Activated CD4-positive, CD25-positive, alpha-beta regulatory T cell (primary cell): ENCODE measurements around the gene VPS8.

Source experiments
- DNase-seq, 4 experiments: peaks; one replicate each; lab custom pipeline; 2025; lab: John Stamatoyannopoulos, UW

VPS8 gene

DNA sequence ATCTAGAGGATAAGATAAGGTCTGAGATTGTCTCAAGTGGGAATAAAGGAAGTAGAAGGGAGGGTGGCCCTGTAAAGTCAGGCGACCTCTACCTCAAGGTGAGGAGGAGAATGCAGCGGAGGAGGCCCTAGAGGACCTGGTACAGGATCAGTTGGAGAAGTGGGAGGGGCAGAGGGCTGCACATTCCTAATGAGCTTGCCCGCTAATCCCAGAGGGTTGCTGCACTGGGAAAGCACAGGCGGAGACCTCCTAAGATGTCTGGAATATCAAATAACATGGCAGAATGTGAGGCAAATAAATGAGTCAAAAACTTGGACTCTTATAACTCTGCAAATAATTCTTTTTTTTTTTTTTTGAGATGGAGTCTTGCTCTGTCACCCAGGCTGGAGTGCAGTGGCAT is 30.2 kb upstream of the VPS8 start:
- no peak for DNase-seq

DNA sequence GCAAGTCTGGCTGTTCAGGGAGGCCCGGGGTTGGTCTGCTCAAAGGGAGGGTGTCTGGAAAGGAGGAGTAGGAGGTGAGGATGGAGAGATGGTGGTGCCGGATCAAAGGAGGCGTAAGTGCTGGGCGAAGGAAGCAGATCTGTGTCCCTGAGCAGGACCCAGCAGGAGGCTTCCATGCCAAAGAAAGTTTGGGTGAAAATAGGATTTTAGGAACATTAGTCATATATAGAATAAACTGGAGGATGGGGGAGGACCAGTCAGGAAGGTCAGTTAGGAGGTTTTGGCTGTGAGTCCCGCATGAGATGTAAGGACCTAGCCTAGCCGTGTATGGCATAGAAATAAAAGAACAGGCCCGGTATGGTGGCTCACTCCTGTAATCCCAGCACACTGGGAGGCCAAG is 28.6 kb upstream of the VPS8 start:
- DNase-seq: no peak

DNA sequence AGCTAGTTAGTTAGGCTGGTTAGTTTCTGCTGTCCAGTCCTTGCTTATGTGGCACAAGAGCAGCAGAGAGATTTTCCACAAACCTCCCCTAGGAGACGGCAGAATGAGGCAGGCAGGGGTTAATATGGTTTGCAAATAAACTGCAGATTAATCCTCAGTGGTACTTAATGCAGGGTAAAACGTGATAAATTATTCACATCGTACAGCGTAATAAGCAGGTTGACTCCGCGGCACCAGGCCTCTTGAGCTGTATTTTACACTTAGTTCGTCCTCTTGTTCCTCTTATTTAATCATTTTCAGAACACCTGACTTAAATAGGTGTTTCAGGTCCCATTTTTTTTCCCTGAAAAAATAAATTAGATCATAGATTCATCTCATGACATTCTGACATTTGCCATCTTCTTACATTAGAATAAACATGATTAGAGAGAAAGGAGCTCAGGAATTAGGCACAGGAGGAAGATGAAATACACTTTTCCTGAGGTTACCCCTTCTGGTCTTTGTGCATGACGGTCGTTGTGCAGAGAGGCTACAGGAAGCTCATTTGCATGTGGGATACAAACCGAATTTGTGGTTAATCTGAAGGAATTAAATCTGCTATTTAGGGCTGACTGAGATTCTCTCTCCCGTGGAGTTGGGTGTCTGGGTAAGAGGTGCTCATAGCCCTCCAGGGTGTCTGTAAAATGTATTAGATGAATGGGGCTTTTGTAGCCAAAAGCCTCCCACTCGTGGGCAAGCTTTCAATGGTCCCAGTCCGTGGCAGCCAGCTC is 27.1 kb upstream of the VPS8 start:
- DNase-seq: no peak

DNA sequence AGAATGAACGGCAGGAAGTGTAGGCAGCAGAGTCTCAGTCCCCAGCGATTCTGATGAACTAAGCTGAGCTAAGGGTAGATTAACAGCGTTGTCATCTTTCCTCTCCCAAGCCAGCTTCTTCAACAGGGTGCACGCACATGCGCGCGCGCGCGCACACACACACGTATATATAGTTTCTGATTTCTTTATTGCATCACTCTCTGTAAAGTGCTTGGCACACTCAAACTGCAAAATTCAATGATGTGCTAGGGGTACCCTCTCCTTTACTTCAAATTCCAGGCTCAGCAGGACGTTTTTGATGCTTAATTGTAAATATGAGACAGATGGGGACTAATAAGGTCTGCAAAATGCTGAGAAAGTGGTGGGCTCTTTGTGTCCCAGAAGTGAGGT is 26.1 kb upstream of the VPS8 start:
- no peak for DNase-seq

DNA sequence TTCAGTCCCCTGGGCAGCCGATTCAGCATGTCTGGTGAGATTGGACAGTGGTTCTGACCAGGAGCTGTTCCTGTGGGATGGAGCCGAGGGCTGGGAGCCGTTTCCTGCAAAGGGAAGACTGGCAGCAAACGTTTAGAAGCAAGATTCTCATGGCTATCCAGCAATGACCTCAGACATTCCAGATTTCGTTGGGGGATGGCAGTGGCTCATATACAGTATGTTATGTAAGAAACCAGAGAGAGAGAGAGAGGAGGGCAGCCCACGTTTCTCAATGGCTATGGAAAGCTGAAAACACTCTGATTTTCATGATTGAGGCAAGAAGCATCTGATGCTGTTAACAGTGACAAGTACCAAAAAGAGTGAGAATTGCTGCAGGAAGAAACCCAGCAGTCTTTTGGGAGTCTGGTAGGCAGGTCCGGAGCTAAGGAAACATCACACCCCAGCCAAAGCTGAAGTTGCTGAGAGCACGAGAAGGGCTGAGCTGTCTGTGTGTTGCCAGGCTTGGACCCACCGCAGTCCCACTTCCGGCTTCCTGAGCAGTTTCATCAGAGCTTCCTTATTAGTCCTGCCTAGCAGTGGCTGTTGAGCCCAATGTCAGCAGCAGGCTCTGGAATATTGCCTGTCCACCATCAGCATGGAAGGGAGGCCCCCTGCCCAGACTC is 25.6 kb upstream of the VPS8 start:
- DNase-seq: no peak

DNA sequence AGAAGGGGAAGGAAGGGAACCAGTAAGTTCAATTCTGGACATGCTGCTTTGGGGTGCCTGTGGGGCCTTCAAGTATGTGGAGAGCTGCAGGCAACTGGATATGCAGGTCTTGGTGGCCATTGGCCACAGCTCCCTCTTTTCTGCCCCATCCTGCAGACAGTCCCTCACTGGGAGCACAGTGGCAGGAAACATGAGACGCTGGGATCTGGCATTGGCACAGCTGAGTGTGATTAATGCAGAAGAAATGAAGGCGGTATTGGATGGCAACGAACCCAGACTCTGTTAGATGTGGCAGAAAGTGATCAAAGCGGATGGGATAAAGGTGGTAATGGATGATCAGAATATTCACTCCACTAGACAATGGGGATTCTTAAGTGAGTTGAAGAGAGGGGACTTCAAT is 23.2 kb upstream of the VPS8 start:
- DNase-seq: no peak

DNA sequence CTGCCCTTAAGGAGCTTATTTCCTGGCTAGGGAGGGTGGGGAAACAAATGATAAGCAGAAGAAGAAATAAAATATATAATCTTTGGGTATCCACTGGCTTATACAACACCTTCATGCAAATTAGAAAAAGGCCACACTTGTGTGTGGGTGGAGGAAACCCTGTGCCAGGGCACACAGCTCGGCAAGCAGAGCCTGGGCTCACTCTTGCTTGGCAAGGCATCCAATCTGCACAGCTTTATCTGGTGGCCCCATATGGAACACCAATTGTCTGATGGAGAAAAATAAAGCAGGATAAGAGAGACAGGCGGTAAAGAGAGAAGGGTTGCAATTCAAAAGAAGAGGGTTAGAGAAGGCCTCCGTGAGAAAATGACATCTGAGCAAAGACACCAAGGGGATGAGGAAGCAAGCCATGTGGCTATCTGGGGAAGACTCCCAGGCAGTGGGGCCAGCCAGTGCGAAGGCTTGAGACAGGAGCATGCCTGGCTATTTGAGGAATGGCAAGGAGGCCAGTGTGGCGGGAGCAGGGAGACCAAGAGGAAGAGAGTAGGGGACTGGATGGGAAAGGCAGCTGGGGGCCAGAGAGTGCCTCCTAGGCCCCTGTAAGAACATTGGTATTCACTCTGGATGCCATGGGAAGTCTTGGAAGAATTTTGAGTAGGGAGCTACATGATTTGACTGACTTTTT is 22.5 kb upstream of the VPS8 start:
- DNase-seq: no peak

DNA sequence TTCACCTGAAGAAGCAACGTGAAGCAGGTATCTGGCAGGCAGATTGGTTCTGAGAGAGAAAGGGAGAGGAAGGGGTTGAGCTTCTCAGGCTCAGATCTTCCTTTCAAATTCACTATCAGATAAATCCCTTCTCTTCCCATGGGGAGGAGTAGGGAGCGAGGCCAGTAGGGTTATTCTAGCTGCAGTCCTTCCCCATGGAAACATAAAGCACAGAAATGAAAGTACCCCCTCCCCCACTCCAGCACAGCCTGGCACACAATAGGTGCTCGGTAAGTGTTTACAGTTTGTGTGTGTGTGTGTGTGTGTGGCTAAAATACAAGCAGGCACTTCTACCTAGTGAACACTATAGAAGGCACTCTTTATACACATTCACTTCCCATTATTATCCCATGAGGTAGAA is 20.8 kb upstream of the VPS8 start:
- DNase-seq: no peak

DNA sequence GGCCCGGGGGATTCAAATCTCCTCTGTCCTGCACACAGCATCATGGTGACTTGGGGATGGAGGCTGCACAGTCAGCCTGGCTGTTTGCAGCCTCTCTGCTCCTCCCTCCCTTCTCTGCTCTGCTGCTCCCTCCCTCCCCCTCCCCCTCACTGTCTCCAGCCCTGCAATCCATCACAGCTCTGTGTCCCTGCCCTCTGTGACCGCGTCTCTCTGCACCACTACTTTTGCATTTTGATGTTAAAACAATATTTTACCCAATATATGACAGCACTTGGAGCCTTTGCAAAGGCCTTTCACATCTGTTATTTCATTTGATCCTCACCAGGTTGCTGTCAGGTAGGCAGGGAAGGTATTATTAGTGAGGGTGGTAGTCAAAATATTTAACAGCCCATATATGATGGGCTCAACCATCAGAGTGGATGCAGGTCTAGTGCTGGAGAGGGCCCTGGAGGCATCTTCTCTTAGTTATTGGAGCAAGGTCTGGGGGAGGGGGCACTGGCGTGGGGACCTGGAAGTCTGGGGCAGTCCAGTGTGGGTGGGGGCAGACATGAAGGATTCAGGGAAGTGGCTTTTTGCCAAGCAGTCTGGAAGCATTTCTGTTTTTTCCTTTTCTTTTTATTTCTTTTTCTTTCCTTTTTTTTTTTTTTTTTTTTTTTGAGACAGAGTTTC is 16.3 kb upstream of the VPS8 start:
- DNase-seq: no peak

DNA sequence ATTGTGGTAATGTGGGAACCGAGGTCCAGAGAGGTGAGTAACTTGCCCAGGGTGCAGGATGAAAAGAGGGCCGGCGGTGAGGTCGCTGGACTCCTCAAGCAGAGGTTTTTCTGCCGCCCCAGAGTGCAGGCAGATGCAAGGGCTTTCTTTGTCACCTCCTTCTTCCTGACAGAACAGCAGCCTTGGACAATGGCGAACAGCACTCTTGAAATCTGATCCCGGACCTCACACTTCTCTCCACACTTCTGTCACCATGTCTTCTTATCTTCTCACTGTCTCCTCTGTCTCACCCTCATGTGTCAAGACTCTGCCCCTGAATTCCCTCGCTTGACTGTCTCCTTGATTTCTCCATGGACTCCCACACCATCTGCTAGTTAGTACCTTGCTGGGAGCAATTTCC is 15.4 kb upstream of the VPS8 start:
- DNase-seq: no peak

DNA sequence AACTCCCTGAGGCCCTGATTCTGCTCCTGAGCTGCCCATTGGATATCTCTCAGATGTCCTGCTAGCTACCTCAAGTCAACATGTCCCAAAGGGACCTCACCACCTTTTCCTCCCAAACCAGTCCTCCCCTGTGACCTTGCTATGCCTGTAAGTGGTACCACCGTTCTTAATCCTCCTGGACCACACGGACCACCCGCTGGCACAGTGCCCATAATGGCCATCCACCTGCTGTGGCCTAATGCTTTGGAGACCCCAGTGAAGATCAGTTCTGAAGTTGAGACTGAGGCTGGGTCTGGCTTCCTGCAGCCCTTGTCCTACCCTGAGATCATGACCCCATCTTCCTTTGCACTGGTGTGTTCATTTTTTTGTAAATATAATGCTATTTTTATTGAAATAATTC is 15.0 kb upstream of the VPS8 start:
- DNase-seq: no peak

DNA sequence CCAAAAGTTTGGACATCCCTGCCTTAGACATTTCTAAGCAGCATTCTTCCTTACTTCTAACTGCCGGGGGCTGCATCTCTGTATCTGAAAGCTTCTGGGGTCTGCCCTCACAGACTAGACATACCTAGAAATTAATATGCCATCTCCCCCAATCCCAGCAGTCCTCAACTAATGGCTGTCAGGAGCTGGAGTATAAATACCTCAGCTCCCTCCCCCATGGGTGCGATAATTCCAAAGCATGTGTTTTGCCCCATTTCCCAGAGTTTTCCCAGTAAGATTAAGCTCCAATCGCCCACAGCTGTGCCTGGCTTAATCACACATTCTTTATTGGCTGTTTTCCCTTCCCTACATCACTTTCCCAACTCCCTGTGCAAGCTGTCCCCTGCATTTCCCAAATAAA is 13.8 kb upstream of the VPS8 start:
- no peak for DNase-seq

DNA sequence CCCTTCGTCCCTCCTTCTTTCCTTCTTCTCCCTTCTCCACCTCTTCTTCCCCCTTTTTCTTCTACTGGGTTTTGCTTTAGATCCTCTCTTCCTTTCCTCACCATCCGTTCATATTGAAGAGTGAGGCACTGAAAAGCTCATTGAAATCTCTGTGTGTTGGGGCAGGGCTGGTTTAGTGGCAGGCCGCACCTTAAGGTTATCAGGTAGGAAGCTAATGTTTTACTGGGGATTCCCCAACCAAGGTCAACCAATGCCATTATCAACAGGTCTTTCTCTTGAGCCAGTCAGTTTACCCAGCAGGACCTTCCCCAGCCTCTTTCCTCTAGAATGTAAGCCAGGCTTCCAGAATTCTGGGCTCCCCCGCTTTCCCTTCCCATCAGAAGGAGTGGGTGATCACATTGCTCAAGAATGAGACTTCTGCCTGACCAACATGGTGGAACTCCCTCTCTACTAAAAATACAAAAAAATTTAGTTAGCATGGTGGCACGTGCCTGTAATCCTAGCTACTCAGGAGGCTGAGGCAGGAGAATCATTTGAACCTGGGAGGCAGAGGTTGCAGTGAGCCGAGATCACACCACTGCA is 11.5 kb upstream of the VPS8 start:
- no peak for DNase-seq

DNA sequence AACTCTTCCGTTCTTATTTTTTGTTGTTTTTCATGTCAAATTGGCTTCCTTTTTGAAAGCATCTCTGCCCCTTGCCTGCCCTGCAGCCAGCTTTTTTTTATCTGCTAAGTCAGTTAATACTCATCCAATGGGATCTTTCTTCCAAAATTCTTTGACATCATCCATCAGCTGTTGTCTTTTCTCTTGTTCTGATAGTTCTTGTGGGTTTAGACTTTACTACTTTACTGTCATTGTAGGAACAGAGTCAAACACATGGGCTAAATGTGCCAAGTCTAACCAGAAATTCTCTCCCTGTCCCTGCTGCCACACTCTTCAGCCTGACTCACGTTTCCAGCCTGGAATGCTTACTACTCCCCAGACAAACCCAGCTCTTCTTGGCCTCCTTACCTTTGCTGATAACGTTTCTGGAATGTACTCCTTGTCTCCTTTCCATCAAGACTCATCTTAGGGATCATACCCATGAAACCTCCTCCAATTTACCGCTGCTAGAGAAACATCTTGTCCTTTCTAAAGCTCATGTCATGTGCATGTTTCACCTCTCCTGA is 10.7 kb upstream of the VPS8 start:
- DNase-seq: no peak

DNA sequence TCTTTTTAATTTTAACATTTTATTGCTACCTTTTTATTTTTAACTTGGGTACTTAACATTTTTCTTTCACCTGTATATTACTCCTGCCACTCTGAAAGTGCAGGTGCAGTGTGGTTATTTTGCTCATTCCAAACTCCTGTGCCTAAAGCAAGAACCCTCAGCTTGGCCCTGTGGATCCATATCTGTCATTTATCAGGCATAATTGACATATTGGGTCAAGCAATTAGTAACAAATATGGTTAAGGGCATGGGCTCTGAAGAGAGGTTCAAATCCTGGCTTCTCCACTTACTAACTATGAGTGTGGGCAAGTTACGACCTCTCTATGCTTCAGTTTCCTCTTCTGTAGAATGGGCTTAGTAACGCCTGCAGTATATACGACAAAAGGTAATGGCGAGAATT is 9.8 kb upstream of the VPS8 start:
- no peak for DNase-seq

DNA sequence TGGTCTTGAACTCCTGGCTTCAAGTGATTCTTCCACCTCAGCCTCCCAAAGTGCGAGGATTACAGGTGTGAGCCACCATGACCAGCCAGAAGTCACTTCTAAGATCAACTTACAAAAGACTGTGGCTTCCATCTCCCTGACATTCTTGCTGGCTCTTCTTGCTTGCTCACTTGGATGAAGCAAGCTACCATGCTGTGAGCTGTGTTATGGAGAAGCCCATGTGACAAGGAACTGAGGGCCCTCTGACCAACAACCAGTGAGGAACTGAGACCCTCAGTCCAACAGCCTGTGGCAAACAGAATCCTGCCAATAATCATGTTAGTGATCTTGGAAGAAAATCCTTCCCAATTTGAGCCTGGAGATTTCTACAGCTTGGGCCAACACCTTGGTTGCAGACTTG is 7.2 kb upstream of the VPS8 start:
- DNase-seq: no peak

DNA sequence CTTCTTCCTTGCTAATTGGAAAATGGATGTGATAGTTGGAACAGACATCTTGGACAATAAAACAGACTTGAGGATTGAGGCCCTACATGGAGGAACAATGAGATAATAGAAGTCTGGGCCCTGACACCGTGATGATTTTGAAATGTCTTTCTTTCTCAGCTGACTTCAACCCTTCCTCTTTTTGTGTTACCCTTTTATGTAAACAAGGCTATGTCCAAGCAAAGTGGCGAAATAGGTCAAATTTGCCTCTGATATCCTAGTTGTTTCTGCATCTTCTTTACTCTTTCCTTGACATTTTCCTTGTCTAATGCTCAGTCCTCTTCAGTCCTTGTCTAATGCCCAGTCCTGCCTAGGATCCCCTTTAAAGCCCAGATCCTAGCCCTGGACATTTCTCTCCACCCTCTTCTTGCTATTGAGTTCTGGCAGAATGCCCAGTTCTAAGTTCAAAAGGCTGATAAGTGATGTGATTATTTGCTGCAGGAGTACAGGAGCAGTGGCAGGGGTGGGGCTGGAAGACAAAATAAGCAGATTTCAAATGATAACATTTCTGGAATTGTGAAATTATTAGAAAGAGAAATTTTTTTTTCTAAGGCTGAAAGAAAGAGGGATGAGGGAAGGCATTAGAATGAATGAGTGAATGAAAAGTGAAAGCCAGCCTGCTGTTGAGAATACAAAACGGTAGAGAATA is 6.5 kb upstream of the VPS8 start:
- DNase-seq: no peak

DNA sequence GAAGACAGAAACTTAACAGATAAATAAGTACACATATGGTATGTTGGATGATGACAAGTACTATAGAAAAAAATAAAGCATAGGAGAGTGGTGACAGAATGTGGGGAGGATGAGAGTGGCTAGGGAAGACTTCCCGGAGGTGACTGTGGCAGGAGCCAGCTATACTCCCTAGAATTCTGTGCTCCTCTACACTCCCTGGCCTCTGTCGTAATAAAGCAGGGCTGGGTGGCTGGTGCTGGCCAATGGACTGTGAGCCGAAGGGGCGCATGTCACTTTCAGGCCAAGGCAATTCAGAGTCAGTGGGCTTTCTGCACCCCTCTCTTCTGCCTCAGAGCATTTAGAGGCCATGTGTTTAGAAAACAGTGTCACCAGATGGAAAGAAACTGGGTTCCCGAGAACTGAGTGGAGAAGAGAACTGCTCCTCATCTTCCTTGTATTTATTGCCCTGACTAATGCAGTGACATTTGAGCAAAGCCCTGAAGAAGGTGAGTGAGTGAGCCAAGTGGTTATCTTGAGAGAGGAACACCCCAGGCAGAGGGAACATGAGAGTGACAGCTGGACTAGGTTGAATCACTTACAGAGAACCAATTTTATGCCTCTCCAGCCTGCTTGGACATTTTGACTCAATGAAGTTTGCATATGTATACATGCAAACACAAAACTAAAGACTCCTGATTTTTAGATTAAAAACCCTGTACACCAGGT is 5.2 kb upstream of the VPS8 start:
- DNase-seq: no peak

DNA sequence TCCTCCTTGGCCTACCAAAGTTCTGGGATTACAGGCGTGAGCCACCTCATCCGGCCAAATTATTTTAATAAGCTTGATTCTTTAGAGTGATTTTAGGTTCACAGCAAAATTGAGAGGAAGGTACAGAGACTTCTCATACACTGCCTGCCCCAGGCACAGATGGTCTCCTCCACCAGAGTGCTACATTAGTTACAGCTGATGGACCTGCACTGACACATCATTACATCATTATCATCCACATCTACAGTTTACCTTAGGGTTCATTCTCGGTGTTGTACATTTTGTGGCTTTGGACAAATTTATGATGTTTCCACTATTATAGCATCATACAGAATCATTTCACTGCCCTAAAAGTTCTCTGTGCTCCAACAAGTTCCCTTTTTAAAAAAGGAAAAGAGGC is 4.4 kb upstream of the VPS8 start:
- DNase-seq: no peak

DNA sequence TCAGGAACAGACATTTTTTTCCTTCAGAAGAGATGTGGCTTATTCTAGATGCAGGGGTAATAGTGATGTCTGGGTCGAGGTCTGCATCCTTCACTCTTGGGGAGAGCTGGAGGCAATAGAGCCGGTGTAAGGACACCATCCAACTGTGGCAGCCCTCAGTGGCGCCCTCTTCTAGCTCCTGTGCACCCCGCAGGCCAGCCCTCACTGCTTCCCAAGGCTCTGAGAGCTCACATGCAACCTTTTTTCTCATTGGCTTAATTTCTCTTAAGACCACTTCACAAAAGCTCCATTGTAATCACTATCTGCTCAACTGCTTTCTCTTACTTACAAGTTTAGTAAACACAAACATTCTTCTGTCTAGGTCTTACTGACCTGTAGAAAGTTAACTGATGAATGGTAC is 3.9 kb upstream of the VPS8 start:
- DNase-seq: no peak

DNA sequence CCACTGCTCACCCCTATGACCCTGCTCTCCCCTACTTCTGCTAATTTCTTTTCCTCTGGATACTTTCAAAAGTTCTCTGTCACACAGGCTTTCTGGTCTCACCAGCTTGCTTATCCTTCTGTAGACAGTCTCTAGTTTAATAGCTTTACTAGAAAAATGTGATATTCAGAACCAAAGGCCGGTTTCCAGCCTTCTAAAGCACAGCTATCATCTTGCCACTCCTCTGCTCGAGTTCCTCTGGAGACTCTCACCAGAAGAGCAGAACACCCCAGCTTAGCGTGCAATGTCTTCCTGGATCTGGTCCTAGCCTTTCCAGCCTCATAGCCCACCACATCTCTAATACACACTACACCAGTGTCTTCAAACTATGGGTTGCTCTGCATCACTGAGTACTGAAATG is 1.8 kb upstream of the VPS8 start:
- DNase-seq: no peak
